Fibroblast of skin of scalp (primary cell): ENCODE results near the gene LIG4. TPM values are rescaled to one million over a fixed set of nuclear protein-coding genes. Genes with fewer than 3 reads are reported as not detected.
"Not testable (repeated sequence)": the region's sequence is repeated elsewhere in the genome, so short reads cannot be mapped to it uniquely, and the experiment has no call there.

Experiments used
- DNase-seq: peaks from one replicate; pipeline ENCODE4 v3.0.0-alpha.2; 2013
- polyA plus RNA-seq, 2 experiments: library from polyadenylated mRNA; unstranded; fragments of 120-200 nt; gene quantifications; one replicate each; pipeline ENCODE4 v1.2.1, GENCODE V29; 2013; ENCODE audit not compliant: insufficient read length in 2 of 2

The LIG4 gene
- 8.6 TPM for polyA plus RNA-seq (2013, experiment 1 of 2; ENCODE audit: insufficient read length)
- polyA plus RNA-seq (2013, experiment 2 of 2; ENCODE audit: insufficient read length), result 9.5 TPM

DNA sequence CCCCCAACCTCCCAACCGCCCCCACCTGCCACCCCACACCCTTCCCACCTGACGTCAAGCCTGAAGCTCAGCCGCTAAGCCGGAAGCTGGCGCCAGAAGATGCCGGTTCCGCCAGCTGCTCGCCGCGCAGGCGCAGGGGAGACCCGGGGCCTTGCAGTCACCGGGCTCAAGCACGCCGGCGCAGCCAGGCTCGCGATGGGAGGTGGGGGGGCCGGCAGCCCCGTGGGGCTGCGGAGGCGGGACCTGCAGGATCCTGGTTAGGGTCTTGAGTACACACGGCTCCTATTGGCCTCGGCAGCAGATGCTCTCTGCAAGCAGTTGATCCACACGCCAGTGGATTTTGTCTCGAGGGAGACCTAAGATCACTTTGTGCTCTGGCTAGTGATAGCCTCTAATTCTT, at the start of gene LIG4:
Gene LIG4, minus strand, starts transcription at position 101 of the 400 bp plus-strand sequence. CDS start 4,268 bp downstream, outside the sequence.
- DNase-seq, result peak; percentile 91

DNA sequence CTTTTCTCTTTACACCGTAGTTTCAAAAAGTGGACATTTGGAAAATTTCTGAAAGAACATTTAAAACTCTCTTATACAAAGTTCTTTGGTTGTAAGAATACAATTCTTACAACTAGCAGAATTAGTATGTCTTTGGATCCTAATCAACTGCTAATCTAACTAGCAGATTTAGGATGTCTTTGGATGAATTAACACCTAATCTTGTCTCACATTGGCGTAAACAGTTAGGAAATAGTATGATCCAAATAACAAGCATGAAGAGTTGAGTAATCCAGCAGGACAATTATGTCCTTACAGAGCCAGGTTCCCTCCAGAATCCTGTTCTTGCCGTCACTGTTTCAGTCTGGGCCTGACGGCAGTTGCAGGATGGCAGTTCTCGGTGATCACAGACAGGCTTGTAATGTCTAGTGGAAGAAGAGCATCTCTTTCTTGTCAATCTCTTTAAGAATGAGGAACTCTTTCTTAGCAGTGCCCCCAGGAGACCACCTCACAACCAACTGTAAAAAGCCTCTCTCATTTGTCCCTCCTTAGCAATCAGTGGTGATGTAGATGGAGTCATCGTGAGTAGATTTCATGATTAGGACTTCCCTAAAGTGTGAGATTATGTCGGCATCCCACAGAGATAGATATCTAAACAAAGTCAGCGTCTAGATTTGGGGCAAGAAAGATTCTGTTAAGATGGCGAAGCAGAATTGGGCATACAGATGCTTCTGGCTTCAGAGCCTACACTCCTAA, 48.5 kb upstream of the LIG4 start:
- DNase-seq, result no peak

DNA sequence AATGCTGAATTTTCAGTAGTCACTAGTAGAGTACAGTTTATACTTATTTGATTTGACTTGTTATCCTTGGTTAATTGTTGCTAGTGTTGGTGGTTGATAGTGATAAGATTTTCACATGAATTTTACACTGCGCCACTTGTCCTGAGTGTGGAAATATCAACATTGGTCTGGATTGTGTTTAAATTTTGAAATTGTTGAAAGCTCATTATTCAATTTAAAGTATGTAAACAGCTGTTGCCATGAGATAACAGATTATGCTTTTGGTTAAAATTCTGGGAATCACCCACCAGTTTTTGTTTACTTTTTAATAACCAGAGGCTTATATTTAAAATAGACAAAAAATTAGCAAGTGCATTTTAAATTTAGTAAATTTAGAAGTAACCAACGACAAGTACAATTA, 41.9 kb upstream of the LIG4 start:
- no peak for DNase-seq

DNA sequence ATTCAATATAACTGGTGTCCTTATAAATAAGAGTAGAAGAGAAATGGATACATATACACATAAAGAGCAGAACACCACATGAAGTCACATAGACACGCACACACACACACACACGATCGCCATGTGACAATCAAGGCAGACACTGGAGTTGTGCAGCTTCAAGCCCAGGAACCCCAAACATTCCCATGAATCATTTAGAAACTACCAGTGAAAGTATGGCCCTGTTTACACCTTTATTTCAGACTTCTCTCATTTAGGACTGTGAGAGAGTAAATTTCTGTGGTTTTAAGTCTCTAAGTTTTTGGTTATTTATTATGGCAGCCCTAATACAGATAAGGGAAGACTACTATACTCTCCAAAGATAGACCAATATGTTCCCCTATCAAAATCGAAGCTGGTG, 33.8 kb upstream of the LIG4 start:
- no peak for DNase-seq

DNA sequence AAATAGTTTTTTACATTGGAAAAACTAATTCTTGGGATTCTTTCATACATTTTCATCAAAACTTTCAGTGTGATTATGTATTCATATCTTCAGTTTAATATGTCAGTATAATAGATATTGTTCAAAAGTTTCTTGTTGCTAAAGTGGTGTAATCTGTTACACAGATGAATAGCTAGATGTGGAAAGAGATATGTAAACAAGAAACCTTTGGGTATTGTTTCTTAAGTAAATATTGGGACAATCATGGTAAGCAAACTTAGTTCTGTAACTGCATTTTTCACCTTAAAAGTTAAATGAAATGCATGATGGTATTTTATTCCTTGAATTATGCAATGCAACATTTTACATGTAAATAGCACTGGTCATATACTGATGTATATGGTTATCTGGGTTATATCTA, 15.0 kb upstream of the LIG4 start:
- DNase-seq, result no peak

DNA sequence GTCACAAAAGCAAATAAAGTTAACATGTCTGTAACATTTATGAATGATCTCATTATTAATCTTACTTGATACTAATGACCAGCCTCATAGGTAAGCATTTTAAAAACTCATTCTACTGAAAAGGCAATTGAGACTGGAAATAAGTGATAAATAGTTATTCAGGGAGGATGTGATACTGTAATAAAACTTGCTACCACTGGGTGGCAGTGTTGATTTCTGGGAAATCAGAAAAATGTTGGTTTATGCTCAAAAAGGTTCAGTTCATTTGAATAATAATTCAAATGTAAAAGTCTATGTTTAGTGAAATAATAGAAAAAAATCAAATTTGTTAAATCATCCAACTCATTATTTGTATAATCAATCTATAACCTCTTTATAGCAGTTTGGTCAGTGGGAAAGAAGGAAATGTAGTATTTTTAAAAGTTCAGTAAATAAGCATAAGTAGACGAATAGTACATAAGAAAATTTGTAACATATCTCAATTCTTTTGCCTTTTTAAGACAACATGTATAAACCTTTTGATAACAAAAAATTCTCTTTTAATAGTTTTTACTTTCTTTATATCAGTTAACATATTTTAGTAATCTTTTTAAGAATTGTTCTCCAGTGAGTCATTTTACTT, 12.4 kb upstream of the LIG4 start:
- DNase-seq, result peak; percentile 35

DNA sequence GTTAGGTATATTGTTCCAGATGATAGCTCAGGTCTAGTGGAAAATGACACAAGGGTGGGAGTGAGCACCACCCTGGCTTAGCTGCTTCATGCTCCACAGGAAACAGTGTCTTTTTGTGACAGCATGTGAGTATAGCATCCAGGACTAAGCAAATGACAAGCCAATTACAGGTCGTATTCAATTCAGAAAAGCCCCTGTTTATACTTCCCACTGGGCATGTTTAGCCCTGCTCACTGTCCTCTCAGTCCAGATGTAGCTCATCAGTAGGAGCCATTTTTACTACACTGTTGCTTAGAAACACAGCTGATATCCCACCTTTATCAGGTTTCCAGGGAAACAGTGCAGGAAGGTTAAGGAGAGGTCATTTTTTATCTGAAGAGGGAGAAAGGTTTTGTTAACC, 10.8 kb upstream of the LIG4 start:
- DNase-seq, result no peak

DNA sequence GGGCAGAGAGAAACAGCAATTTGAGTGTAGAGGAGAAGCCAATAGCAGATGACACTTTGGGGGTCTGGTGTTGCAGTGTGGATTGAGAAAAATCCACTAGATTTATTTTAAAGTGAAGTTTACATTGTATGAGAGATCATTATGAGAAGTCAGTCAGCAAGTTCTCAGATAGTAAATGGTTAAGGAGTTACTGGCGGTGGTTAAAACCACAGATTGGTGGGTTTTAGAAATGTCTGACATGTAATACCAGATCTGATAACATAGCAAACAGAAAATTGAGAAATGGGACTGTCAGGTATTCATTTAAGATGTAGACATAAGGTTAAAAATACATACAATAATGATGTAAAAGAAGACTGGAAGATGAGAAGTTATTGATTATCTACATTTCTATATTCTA, 10.1 kb upstream of the LIG4 start:
- no peak for DNase-seq

DNA sequence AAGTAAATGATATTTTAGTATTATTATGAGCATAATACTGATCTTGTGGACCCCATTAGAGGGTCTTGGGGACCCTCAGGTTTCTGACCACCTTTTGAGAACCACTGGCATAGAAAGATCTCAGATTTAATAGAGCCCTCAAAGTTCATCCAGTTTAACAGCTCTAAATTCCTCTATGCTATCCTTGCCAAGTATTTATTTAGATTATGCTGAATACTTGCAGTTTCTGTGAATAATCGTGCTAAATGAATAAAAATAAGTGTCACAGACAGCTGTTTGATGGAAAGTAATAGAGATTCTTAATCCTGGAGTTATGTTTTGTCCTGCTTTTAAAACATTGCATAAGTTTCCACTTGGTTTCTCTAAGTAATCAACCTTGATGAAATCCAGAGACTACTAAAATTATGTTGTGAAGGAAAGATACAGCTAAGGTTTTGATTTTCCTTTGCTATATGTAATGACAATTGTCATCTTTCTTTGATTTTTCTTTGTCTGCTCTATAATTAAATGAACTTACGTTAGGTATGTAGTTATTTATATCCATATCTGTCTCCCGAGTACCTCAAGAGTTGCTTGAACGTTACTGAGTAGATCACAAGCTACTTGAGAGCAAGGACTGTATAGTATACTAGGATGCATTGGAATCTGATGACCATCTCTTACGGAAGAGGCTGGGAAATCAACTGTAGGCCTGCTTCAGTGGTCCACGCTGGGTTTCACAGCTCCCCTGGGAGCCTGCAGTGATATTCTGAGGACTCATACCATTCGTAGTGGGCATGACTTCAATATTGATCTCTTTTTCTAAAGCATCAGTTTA, 8.6 kb upstream of the LIG4 start:
- no peak for DNase-seq

DNA sequence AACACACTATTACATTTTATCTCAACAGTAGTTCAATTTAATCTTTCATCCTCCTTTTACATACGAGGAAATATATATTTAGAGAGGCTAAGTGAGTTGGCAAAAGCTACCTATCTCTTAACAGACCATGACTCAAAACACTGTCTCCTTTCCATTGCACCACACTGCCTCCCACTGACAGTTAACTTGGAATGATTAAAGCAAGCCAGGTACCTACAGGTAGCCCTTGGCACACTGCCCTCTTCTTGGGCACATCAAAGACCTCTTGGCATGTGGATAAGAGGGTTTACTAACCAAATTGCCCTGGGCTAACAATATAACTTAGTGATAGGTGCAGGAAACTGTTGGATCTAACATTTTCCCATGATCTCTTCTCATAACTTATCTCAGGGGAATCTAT, 4.7 kb upstream of the LIG4 start:
- DNase-seq, result no peak

DNA sequence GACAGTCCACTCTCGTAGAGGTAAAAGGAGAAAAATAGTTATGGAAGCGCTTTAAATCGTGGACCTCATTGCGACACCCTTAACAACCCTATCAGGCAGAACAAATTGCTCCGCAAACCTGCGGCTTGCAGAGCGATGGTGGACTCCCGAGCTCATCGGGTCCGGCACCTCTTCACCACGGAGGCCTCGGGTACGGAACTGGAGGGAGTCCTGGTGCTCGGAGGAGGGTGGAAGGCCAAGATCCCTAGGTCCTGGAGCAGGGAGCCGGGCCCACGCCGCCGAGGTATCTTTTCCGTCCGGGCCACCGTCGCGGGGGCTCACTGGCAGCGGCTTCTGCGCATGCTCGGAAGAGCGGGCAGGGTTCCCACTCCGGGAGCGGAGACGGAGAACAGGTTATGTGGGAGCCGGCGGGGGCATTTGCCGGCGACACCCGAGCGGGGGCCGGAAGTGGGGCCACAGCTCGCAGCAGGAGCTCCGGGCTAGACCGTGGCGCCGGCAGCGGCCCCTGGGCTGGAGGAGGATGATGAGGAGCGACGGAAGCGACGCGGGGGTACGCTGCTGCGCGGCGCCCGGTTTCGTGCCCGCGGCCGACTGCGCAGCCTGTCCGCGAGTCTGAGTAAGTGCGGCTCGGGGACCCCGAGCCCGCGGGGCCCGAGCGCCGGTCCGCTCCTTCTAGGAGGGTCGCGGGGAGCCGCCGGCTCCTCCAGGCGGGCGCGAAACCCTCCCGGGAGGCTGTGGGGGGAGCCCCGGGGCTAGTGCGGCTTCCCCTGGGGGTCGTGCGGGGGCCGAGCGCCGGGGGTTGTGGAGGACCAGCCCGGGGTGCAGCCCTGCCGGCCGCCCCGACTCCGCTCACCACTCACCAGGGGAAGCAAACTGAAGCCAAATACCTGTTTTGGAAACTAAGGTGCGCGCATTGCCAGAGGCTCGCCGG, 3.0 kb upstream of the LIG4 start, which contains the start of gene ABHD13:
Gene ABHD13, plus strand, starts transcription at position 349 of the 931 bp plus-strand sequence. CDS start 10,827 bp downstream, outside the sequence.
- peak; percentile 95 for DNase-seq

DNA sequence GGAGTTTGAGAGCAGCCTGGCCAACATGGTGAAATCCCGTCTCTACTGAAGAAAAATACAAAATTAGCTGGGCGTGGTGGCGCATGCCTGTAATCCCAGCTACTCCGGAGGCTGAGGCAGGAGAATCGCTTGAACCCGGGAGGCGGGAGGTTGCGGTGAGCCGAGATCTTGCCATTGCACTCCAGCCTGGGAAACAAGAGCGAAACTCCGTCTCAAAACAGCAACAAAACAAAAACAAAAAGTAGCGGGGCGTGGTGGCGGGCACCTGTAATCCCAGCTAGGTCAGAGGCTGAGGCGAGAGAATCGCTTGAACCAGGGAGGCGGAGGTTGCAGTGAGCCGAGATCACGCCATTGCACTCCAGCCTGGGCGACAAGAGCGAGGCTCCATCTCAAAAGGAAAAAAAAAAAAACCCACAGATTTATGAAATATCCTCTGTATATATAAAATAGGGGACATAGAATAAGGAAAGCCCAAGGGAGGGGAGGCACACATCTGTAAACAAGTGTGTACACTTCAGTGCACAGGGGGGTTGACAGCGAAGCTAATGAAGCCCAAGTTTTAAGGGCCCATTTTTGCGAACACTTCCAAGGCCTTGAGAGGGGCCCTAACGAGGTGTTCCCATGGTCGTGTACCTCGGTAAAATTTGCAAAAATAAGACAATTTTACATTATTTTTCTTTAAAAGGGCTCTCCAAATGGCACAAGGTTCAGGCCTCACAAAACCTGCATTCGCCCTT, 2.1 kb upstream of the LIG4 start:
- not testable (repeated sequence) for DNase-seq

DNA sequence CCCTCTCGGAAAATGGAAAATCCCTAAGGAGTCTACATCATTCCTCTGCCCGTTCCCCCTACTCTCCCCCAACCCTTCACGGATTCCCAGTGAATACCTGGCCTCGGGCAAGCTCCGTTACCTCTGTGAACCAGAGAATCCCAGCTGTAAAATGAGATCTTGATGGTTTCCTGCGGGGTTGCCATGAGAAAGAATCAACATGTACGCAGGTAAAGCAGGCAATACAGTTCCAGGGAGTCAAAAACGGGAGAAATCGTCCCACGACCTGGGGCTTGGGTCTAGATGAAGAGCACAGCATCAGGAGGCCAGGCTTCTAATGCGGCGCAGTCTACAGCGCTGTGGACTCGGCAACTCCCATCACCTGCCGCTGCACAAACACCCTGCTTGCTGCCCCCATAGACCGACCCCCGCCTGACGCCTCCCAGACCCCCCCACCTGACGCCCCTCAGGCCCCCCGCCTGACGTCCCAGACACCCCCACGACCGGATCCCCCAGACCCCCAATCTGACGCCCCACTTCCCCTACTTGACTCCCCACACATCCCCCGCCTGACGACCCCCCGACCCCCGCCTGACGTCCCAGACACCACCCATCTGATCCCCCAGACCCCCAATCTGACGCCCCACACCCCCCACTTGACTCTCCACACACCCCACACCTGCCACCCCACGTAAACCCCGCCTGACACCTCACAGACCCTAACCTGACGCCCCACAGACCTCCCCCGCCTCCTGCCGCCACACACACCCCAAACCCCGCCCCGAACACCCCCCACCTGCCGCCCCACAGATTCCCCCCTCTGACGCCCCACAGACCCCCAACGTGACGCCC, 680 bp downstream of the LIG4 start:
- no peak for DNase-seq

DNA sequence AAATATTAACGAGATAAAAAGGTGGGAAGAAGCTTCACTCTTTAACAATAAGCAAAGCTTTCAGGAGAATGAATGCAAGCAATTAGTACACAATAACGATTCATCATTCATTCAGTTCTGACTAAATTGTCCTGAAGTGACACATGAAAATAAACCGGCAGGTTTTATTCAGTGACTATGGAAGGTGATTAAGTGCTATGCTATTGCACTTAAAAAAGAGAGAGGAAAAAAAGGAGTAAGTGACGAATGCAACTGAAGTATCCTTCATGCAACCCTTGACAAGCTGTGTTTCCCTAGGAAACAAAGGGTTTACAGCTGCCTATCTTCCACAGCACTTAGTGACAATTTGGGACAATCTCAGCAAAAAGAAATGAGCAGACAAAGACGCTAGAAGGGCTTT, 1.4 kb downstream of the LIG4 start:
- no peak for DNase-seq

DNA sequence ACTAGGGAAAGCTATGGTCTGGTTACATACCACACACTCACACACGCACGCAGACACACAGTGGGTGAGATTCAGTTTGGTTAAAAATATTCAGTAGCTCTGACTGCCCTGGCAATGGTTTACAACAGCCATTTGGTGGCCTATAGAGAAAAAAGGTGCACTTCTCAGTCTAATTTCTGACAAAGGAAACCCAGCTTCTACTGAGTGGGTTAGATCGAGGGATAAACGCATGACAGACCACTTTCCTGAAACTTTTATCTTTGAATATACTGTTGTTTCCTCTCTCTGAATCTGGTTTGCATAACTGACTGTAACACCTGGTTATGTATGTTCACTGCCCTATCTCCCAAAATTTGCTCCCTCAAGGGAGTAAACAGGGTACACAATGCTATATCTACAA, 2.5 kb downstream of the LIG4 start:
- DNase-seq, result no peak

DNA sequence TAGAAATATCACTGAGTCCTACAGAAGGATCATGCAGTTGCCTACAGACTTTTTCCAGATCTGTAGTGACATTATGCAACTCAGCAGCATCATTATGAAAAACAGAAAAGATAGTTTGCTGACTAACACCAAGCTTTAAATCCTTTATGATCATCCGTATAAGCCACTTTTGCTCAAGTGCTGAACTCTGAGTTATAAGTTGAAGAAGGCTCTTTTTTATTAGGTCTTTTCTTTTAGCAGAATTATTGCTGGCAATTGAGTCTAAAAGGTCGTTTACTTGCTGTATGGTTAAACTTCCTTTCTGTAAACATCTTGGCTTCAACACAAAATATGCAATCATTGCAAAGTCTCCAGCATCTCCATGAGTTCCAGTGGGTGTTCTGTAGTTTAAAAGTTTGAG, 4.8 kb downstream of the LIG4 start:
- no peak for DNase-seq

DNA sequence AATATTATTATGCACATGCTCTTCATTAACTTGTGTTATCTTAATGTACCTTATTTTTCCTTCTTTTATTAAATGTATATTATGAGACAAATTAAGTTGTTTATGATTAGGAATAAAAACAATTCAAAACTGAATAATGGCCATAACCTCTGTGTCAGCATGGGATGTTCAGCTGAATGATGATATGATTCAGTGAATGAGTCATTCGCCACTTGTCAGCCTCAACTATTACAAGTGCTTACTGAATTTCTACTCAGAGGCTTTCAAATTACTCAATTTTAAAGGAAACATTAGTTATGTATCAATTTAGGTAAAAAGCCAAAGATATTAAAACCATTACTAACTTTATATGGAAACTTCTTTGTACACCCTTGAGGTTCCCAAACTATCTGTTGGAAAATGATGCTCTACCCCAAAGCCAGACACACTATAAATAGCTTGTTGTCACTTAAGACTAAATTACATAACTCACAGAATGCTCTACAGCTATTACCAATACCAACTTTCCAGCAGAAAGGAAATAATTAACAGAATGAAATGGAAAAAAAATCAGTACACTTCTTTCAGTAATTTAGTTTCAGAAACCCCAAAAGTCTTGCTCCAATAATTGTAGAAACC, 14.4 kb downstream of the LIG4 start:
- no peak for DNase-seq

DNA sequence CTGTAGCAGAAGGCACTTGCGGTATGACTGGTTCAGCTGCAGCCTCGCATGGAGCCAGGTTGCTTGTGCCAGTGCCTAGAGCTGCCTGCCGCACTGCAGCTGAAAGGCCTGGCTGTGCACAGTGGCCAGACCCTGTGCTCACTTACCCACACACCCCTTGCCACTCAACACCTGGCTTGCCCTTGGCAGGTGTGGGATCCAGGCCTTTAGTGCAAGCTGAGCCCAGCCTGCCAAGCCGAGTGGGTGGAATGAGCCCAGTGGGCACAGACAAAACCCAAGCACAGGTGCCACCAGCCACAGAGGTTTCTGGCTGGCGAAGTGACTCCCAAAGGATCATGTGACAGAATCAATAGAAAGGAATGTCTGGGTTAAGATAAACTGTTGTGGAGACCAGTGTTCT, 19.5 kb downstream of the LIG4 start:
- no peak for DNase-seq

DNA sequence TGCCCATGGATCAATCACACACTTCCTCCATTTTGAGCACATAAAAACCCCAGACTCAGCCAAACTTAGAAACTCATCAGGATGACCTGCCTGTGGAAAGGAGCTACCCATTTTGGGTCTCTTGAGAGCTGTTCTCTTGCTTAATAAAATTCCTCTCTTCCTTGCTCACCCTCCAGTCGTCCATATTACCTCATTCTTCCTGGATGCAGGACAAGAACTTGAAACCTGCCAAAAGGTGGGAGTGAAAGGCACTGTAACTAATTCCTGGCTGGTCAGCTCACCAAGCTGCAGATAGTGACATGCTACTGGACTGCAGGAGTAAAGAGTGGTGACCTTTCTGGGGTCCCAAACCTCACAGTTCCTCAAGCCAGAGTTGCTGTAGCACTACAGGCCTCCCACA, 20.2 kb downstream of the LIG4 start:
- DNase-seq, result peak; percentile 4

DNA sequence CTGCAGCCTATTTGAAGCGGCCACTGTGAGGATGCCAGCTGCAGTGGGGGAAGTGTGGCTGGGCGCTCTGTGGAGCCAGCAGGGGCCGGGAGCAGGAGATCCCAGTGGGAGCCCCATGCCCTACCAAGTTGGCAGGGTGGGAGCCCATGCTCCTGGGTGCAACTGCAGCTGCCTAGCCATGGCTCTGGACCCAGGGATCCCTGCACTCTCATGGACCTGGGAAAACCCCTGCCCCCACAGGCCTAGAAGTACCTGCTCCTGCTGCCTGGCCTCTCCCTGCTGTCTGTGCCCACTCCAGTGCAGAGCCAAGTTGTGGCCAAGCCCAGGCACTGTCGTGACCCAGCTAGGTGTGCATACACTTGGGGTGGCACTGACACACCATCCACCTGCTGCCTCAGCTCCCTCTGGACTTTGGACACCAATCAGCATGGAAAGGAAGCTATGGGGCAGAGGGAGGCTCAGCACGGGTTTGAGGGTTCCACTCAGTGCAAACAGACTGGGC, 20.9 kb downstream of the LIG4 start:
- DNase-seq, result no peak
